ENCODE measurements around the gene PTHLH.

DNA sequence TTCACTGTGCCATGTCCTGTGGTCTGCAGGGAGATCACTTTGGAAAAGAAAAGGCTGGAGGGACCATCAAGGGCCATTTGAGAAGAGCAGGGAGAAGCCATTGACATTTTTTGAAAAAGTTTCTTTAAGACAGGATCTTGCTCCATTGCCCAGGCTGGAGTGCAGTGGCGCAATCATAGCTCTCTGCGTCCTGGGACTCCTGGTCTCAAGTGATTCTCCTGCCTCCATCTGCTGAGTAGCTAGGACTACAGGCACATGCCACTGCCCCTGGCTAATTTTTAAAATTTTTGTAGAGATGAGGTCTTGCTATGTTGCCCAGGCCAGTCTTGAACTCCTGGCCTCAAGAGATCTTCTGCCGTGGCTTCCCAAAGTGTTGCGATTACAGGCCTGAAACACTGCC, 32.3 kb downstream of the PTHLH start:
- TF ChIP-seq, protein P1, sequence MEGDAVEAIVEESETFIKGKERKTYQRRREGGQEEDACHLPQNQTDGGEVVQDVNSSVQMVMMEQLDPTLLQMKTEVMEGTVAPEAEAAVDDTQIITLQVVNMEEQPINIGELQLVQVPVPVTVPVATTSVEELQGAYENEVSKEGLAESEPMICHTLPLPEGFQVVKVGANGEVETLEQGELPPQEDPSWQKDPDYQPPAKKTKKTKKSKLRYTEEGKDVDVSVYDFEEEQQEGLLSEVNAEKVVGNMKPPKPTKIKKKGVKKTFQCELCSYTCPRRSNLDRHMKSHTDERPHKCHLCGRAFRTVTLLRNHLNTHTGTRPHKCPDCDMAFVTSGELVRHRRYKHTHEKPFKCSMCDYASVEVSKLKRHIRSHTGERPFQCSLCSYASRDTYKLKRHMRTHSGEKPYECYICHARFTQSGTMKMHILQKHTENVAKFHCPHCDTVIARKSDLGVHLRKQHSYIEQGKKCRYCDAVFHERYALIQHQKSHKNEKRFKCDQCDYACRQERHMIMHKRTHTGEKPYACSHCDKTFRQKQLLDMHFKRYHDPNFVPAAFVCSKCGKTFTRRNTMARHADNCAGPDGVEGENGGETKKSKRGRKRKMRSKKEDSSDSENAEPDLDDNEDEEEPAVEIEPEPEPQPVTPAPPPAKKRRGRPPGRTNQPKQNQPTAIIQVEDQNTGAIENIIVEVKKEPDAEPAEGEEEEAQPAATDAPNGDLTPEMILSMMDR (IDR thresholded peaks at IDR 0.05; ENCODE audit: insufficient read depth, low read length, poor library complexity, severe bottlenecking), result no peak
- no peak for TF ChIP-seq EZH2phosphoT487 (conservative IDR thresholded peaks at IDR 0.05; ENCODE audit: low read length)
